ENCODE results near the gene CNTNAP2. TPM values are rescaled to one million over a fixed set of nuclear protein-coding genes. Genes with fewer than 3 reads are reported as not detected.

The CNTNAP2 gene
- total RNA-seq, 2 experiments from 2014 or later, result not detected

DNA sequence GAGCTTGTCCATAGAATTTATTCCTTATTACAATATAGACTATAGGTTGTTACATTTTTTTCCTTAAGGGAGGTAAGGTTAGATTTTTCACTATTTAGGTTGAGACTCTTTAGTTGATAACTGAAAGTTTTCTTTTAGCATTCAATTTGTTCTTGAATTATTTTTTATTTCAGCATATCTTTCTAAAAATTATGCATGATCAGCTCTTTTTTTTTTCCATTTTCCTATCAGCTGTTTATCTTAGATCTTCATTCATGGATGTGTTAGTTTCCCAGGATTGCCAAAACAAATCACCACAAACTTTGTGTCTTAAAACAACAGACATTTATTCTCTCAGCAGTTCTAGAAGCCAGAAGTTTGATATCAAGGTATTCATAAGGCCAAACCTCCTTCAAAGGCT, 1558.1 kb downstream of the CNTNAP2 start:
- DNase-seq (no peak), ATAC-seq (ENCODE audit: poor library complexity) (no peak)
- intact Hi-C loops (cut with DNase I, micrococcal nuclease), result loop anchor here in 1 of 2 experiments (10.0 kb wide), 1 partner anchor 1270 kb away; no protein-coding TSS in a partner anchor
- no peak overlapping the region for H3K4me3 Mint-ChIP-seq
- TF ChIP-seq, protein P1, sequence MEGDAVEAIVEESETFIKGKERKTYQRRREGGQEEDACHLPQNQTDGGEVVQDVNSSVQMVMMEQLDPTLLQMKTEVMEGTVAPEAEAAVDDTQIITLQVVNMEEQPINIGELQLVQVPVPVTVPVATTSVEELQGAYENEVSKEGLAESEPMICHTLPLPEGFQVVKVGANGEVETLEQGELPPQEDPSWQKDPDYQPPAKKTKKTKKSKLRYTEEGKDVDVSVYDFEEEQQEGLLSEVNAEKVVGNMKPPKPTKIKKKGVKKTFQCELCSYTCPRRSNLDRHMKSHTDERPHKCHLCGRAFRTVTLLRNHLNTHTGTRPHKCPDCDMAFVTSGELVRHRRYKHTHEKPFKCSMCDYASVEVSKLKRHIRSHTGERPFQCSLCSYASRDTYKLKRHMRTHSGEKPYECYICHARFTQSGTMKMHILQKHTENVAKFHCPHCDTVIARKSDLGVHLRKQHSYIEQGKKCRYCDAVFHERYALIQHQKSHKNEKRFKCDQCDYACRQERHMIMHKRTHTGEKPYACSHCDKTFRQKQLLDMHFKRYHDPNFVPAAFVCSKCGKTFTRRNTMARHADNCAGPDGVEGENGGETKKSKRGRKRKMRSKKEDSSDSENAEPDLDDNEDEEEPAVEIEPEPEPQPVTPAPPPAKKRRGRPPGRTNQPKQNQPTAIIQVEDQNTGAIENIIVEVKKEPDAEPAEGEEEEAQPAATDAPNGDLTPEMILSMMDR (IDR thresholded peaks at IDR 0.05), result no peak
- H3K4me3 ChIP-seq (ENCODE audit: low read length), result no peak overlapping the region
- H3K36me3 ChIP-seq (ENCODE audit: insufficient read depth, low read length), result no peaks in the 10 kb centered on the region
- peaks cover 4% of the 10 kb centered on the region for H3K9me3 Mint-ChIP-seq
- H3K27ac Mint-ChIP-seq, result no peak overlapping the region
- no peaks in the 10 kb centered on the region for H3K27me3 Mint-ChIP-seq
- no peaks in the 10 kb centered on the region for H3K27me3 ChIP-seq (ENCODE audit: control insufficient read depth in 1 of 2, insufficient read depth in 2 of 2, low read length in 2 of 2)
- ChIA-PET CTCF (no interaction called here), POLR2A (no interaction called here)
- no peaks in the 10 kb centered on the region for H3K4me1 Mint-ChIP-seq (ENCODE audit: low read depth)
- no peaks in the 10 kb centered on the region for H3K36me3 Mint-ChIP-seq (ENCODE audit: low read depth)
- no peak overlapping the region for H3K27ac ChIP-seq (ENCODE audit: low read depth in 1 of 2, low read length in 2 of 2)
- peaks cover 0 to 6% of the 10 kb centered on the region in 2 experiments for H3K9me3 ChIP-seq (ENCODE audit: control insufficient read depth in 1 of 2, insufficient read depth in 1 of 2, low read length in 2 of 2)
- no peaks in the 10 kb centered on the region for H3K4me1 ChIP-seq (ENCODE audit: insufficient read depth, low read length)

GRCh38 chr7:147678943-147679342, 1562.3 kb downstream of the CNTNAP2 start:
- no peaks in the 10 kb centered on the region for H3K27me3 ChIP-seq (ENCODE audit: control insufficient read depth in 1 of 2, insufficient read depth in 2 of 2, low read length in 2 of 2)
- ChIA-PET CTCF (no interaction called here), POLR2A (no interaction called here)
- H3K36me3 ChIP-seq (ENCODE audit: insufficient read depth, low read length), result no peaks in the 10 kb centered on the region
- no peaks in the 10 kb centered on the region for H3K4me1 Mint-ChIP-seq (ENCODE audit: low read depth)
- H3K27me3 Mint-ChIP-seq, result no peaks in the 10 kb centered on the region
- intact Hi-C loops (cut with DNase I, micrococcal nuclease), result loop anchor here in 1 of 2 experiments (10.0 kb wide), 1 partner anchor 1274 kb away; no protein-coding TSS in a partner anchor
- peaks cover 6% of the 10 kb centered on the region for H3K9me3 Mint-ChIP-seq
- no peak overlapping the region for H3K27ac ChIP-seq (ENCODE audit: low read depth in 1 of 2, low read length in 2 of 2)
- H3K4me1 ChIP-seq (ENCODE audit: insufficient read depth, low read length), result no peaks in the 10 kb centered on the region
- no peaks in the 10 kb centered on the region for H3K36me3 Mint-ChIP-seq (ENCODE audit: low read depth)
- TF ChIP-seq, protein P1 (IDR thresholded peaks at IDR 0.05), result no peak
- no peak for ATAC-seq (ENCODE audit: poor library complexity)
- peaks cover 0 to 3% of the 10 kb centered on the region in 2 experiments for H3K9me3 ChIP-seq (ENCODE audit: control insufficient read depth in 1 of 2, insufficient read depth in 1 of 2, low read length in 2 of 2)
- no peak overlapping the region for H3K27ac Mint-ChIP-seq
- H3K4me3 ChIP-seq (ENCODE audit: low read length), result no peak overlapping the region
- no peak overlapping the region for H3K4me3 Mint-ChIP-seq
- no peak for DNase-seq

GRCh38 chr7:147681530-147681929, 1564.9 kb downstream of the CNTNAP2 start:
- Histone ChIP-seq H3K9me3 (ENCODE audit: control insufficient read depth in 1 of 2, insufficient read depth in 1 of 2, low read length in 2 of 2) (peaks cover 0 to 3% of the 10 kb centered on the region in 2 experiments), H3K27ac (ENCODE audit: low read depth in 1 of 2, low read length in 2 of 2) (no peak overlapping the region), H3K4me1 (ENCODE audit: insufficient read depth, low read length) (no peaks in the 10 kb centered on the region), H3K4me3 (ENCODE audit: low read length) (no peak overlapping the region), H3K36me3 (ENCODE audit: insufficient read depth, low read length) (no peaks in the 10 kb centered on the region), H3K27me3 (ENCODE audit: control insufficient read depth in 1 of 2, insufficient read depth in 2 of 2, low read length in 2 of 2) (no peaks in the 10 kb centered on the region)
- ChIA-PET CTCF (no interaction called here), POLR2A (no interaction called here)
- intact Hi-C loops (cut with DNase I, micrococcal nuclease), result no loop called here
- Mint-ChIP-seq H3K36me3 (ENCODE audit: low read depth) (no peaks in the 10 kb centered on the region), H3K9me3 (peaks cover 4% of the 10 kb centered on the region), H3K27me3 (no peaks in the 10 kb centered on the region), H3K4me3 (no peak overlapping the region), H3K4me1 (ENCODE audit: low read depth) (no peaks in the 10 kb centered on the region), H3K27ac (no peak overlapping the region)
- ATAC-seq (ENCODE audit: poor library complexity) (no peak), DNase-seq (no peak)
- TF ChIP-seq, protein P1 (IDR thresholded peaks at IDR 0.05), result no peak

All from CD4-positive, alpha-beta T cell (primary cell).